ENCODE results near the gene PNLDC1. TPM values are rescaled to one million over a fixed set of nuclear protein-coding genes. Genes with fewer than 3 reads are reported as not detected.
A peak's percentile ranks its signal among the peaks of the same experiment; 100 is the strongest.

The PNLDC1 gene
- total and polyA plus RNA-seq, 7 donors = 0.13 to 1.1 (median 0.71) TPM; not detected in 4

DNA sequence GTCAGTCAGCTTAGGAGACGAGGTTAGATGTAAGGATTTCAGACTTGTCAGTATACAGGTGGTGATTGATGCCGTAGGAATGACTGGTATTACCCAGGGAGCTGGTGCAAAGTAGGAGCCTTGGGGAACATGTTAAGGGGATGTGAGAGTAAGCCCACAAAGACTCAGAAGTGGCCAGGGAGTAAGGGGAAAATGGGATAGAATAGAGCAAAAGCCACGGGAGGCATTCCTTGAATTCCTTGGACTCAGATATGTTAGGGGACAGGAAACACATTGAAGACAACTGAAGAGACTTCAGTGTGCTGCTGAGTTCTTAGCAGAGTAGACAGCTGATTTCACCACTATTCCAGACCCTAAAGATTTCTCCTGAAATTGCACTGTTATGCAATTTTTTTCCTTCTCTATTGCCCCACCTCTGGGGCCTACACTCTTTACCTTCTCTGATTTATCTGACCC, 39.4 kb upstream of the PNLDC1 start:
- Histone ChIP-seq H3K27ac (peak overlapping the region; percentile 98 to 100 (median 100)), H3K4me3 (peak overlapping the region in 2 of 4 donors; percentile 98 to 99), H3K27me3 (no peaks in the 10 kb centered on the region), H3K9me3 (no peaks in the 10 kb centered on the region), H3K4me1 (peaks cover 0 to 20% (median 12%) of the 10 kb centered on the region in 4 donors), H3K36me3 (peaks cover 0 to 43% (median 5%) of the 10 kb centered on the region in 4 donors)
- 70 to 71% methylated on average over 3 of the region's 3 CpGs for WGBS, 2 donors
- intact Hi-C loops (cut with DNase I) = loop anchor here (1.0 kb wide), 2 partner anchors 31 to 67 kb away; partner anchors contain the start of gene SOD2
- DNase-seq = no peak
- TF ChIP-seq EP300 (IDR thresholded peaks at IDR 0.05) = no peak
- TF ChIP-seq POLR2A (IDR thresholded peaks at IDR 0.05) = no peak
- TF ChIP-seq, protein P1, sequence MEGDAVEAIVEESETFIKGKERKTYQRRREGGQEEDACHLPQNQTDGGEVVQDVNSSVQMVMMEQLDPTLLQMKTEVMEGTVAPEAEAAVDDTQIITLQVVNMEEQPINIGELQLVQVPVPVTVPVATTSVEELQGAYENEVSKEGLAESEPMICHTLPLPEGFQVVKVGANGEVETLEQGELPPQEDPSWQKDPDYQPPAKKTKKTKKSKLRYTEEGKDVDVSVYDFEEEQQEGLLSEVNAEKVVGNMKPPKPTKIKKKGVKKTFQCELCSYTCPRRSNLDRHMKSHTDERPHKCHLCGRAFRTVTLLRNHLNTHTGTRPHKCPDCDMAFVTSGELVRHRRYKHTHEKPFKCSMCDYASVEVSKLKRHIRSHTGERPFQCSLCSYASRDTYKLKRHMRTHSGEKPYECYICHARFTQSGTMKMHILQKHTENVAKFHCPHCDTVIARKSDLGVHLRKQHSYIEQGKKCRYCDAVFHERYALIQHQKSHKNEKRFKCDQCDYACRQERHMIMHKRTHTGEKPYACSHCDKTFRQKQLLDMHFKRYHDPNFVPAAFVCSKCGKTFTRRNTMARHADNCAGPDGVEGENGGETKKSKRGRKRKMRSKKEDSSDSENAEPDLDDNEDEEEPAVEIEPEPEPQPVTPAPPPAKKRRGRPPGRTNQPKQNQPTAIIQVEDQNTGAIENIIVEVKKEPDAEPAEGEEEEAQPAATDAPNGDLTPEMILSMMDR (IDR thresholded peaks at IDR 0.05) = no peak
- TF ChIP-seq POLR2AphosphoS5 (IDR thresholded peaks at IDR 0.05) = no peak

DNA sequence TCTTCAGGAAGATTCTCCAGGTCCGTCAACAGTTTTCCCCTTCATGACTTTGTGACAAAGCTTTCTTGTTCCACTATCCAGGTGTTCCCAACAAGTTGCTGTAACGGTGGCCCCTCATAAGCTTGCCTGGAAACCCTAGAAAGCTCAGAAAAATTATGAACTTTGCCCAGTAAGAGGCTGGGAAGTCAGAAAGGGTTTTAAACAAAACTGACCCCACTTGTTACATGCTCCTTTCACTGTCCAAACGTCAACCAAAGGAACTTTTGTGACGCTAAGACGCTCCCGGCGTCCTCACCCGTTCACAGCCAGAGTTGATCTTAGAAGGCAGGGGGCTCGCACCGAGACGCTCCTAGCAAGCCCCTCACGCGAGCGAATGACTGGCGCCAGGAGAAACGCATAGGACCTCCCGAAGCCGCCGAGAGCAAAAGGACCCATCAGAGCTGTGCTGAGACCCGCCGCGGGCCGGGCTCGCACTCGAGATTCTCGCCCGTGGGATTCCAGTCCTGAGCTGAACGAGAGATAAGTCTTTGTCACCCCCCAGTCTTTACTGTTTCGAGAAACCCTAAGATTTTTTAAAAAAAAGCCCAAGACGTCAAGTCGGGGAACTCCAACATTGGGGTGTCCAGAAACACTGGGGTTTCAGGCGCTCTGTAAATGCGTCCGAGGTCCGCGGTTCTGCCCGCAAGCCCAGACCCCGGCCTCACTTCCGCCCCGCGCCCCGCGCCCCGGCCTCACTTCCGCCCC, 38.8 kb upstream of the PNLDC1 start:
- no peaks in the 10 kb centered on the region for H3K9me3 ChIP-seq
- peak; percentile 75 for DNase-seq
- no peak for TF ChIP-seq EP300 (IDR thresholded peaks at IDR 0.05)
- TF ChIP-seq POLR2AphosphoS5 (IDR thresholded peaks at IDR 0.05) = peak in 1 of 4 donors; percentile 63
- no peaks in the 10 kb centered on the region for H3K27me3 ChIP-seq
- H3K36me3 ChIP-seq = peaks cover 0 to 36% (median 2%) of the 10 kb centered on the region in 4 donors
- intact Hi-C loops (cut with DNase I) = loop anchor here (1.0 kb wide), 2 partner anchors 32 to 68 kb away; partner anchors contain the start of gene SOD2
- peak overlapping the region; percentile 98 to 100 (median 100) for H3K27ac ChIP-seq
- WGBS, 2 donors = 5 to 10% methylated on average over 45 of the region's 45 CpGs
- peaks cover 0 to 20% (median 12%) of the 10 kb centered on the region in 4 donors for H3K4me1 ChIP-seq
- H3K4me3 ChIP-seq = peak overlapping the region; percentile 74 to 99 (median 92)

DNA sequence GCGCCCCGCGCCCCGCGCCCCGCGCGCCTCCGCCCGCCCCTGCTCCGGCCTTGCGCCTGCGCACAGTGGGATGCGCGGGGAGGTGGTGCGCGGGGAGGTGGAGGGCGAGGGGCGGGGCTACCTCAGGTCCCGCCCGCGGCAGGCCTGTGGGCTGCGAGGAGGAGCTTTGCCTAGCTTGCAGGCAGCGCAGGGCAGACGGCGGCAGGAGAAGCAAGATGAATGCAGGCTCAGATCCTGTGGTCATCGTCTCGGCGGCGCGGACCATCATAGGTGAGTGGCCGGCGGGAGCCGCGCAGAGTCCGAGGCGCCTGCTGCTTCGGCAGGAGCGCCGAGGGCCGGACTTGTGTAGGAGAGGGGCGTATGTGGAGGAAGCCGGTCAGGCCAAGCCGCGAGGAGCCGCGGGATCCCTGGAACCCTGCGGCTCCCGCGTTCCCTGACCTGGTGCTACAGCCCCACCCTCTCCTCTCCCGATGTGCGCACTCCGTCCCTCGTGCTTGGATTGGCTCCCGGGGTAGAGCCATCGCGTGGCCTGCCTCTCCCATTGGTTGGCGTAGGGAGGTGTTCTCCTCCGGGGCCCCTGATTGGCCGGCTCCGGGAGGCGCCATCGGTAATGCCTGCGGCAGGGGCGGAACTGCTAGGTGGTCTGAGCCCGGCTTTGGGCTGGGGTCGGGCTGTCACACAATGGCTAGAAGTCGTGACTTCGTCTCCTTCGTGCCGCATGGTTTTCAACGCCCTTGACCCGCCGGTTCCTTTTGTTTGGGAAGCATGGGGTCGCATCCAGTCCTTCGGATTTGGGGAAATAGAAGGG, 38.0 kb upstream of the PNLDC1 start, which contains the start of gene ACAT2:
Gene ACAT2, plus strand, starts transcription at position 173 of the 808 bp plus-strand sequence. Its CDS starts 43 bp downstream, at position 216.
- TF ChIP-seq, protein P1 (IDR thresholded peaks at IDR 0.05) = no peak
- TF ChIP-seq POLR2A (IDR thresholded peaks at IDR 0.05) (peak in 1 of 2 donors; percentile 65), POLR2AphosphoS5 (IDR thresholded peaks at IDR 0.05) (peak; percentile 54 to 79 (median 69)), EP300 (IDR thresholded peaks at IDR 0.05) (no peak)
- intact Hi-C loops (cut with DNase I) = loop anchor here (1.0 to 2.0 kb wide), 3 partner anchors 27 to 69 kb away; partner anchors contain the start of genes SOD2 and TCP1
- whole genome bisulfite sequencing, 2 donors = 1% methylated on average over 76 of the region's 76 CpGs
- H3K27me3 ChIP-seq = no peaks in the 10 kb centered on the region
- H3K9me3 ChIP-seq = no peaks in the 10 kb centered on the region
- peaks cover 0 to 20% (median 12%) of the 10 kb centered on the region in 4 donors for H3K4me1 ChIP-seq
- H3K27ac ChIP-seq = peak within 1 kb of the TSS; percentile 98 to 100 (median 100)
- H3K4me3 ChIP-seq = peak within 1 kb of the TSS; percentile 74 to 99 (median 92)
- H3K36me3 ChIP-seq = peaks cover 0 to 31% (median 2%) of the 10 kb centered on the region in 4 donors
- peak; percentile 99 for DNase-seq

DNA sequence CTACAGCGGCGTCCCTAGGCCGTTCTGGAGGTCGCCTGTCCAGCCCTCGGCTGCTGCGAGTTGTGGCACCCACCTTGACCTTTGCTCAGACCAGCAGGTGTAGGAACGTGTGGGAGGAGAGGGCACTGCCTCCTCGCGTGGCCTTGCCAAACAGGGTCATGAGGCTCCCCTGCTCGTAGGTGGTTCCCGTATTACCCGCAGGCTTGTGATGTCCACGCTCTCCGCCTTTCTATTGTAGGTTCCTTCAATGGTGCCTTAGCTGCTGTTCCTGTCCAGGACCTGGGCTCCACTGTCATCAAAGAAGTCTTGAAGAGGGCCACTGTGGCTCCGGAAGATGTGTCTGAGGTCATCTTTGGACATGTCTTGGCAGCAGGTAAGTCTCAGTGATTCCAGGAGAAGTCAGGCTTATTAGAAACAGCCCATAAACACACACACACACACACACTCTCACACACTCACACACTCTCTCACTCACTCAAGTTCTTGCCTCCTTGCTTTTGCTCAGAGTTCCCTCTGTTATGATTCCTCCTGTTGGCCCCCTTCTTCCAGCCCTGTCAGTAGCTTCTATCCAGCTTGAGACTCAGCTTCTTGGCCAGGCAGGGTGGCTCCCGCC, 37.3 kb upstream of the PNLDC1 start:
- DNase-seq = peak; percentile 73
- Histone ChIP-seq H3K4me3 (peak overlapping the region; percentile 74 to 99 (median 92)), H3K27me3 (no peaks in the 10 kb centered on the region), H3K4me1 (peaks cover 0 to 20% (median 12%) of the 10 kb centered on the region in 4 donors), H3K9me3 (no peaks in the 10 kb centered on the region), H3K27ac (peak overlapping the region; percentile 98 to 100 (median 100)), H3K36me3 (peaks cover 0 to 31% (median 3%) of the 10 kb centered on the region in 4 donors)
- WGBS, 2 donors = 9 to 16% methylated on average over 16 of the region's 16 CpGs
- TF ChIP-seq EP300 (IDR thresholded peaks at IDR 0.05) (no peak), POLR2AphosphoS5 (IDR thresholded peaks at IDR 0.05) (no peak), POLR2A (IDR thresholded peaks at IDR 0.05) (no peak)
- TF ChIP-seq, protein P1 (IDR thresholded peaks at IDR 0.05) = no peak
- intact Hi-C loops (cut with DNase I) = loop anchor here (2.0 kb wide), 1 partner anchor 26 kb away; the partner anchor contains the start of gene TCP1

Data from sigmoid colon (tissue), 7 donors.